ENCODE measurements around the gene RRM2.
"Not testable (repeated sequence)": the region's sequence is repeated elsewhere in the genome, so short reads cannot be mapped to it uniquely, and the experiment has no call there.

RRM2 gene

GRCh38 chr2:10091889-10092244 lies 30.7 kb upstream of the RRM2 start:
- H3K4me1 ChIP-seq (ENCODE audit: control insufficient read depth, insufficient read depth, low read length); H3K9me3 ChIP-seq (ENCODE audit: control insufficient read depth in 2 of 2, low read length in 2 of 2); H3K9ac ChIP-seq (ENCODE audit: low read length in 2 of 2); H3K36me3 ChIP-seq (ENCODE audit: control insufficient read depth in 2 of 2, insufficient read depth in 2 of 2, low read length in 2 of 2); H3K27ac ChIP-seq (ENCODE audit: low read length); H3K27me3 ChIP-seq (ENCODE audit: control insufficient read depth in 1 of 2, insufficient read depth in 2 of 2, low read length in 2 of 2): not testable (repeated sequence)
- peak overlapping the region in 1 of 2 donors; percentile 49 for H3K4me3 ChIP-seq (ENCODE audit: low read length in 2 of 2)

GRCh38 chr2:10094271-10094814 lies 28.2 kb upstream of the RRM2 start:
- no peak overlapping the region for H3K4me3 ChIP-seq (ENCODE audit: low read length in 2 of 2)
- peaks cover 6% of the 10 kb centered on the region in 2 donors for H3K27me3 ChIP-seq (ENCODE audit: control insufficient read depth in 1 of 2, insufficient read depth in 2 of 2, low read length in 2 of 2)
- no peaks in the 10 kb centered on the region for H3K9me3 ChIP-seq (ENCODE audit: control insufficient read depth in 2 of 2, low read length in 2 of 2)
- H3K27ac ChIP-seq (ENCODE audit: low read length): no peak overlapping the region
- no peaks in the 10 kb centered on the region for H3K36me3 ChIP-seq (ENCODE audit: control insufficient read depth in 2 of 2, insufficient read depth in 2 of 2, low read length in 2 of 2)
- H3K9ac ChIP-seq (ENCODE audit: low read length in 2 of 2): no peak overlapping the region
- H3K4me1 ChIP-seq (ENCODE audit: control insufficient read depth, insufficient read depth, low read length): peaks cover 7% of the 10 kb centered on the region

- Histone ChIP-seq H3K9ac (ENCODE audit: low read length in 2 of 2) (no peak overlapping the region), H3K36me3 (ENCODE audit: control insufficient read depth in 2 of 2, insufficient read depth in 2 of 2, low read length in 2 of 2) (no peaks in the 10 kb centered on the region), H3K4me1 (ENCODE audit: control insufficient read depth, insufficient read depth, low read length) (peaks cover 7% of the 10 kb centered on the region), H3K27ac (ENCODE audit: low read length) (no peak overlapping the region), H3K27me3 (ENCODE audit: control insufficient read depth in 1 of 2, insufficient read depth in 2 of 2, low read length in 2 of 2) (peaks cover 6% of the 10 kb centered on the region in 2 donors), H3K9me3 (ENCODE audit: control insufficient read depth in 2 of 2, low read length in 2 of 2) (no peaks in the 10 kb centered on the region), H3K4me3 (ENCODE audit: low read length in 2 of 2) (no peak overlapping the region)
Observed at GRCh38 chr2:10095175-10095574, 27.4 kb upstream of the RRM2 start.

GRCh38 chr2:10096641-10097040 lies 25.9 kb upstream of the RRM2 start:
- H3K27me3 ChIP-seq (ENCODE audit: control insufficient read depth in 1 of 2, insufficient read depth in 2 of 2, low read length in 2 of 2): peaks cover under 1 to 2% of the 10 kb centered on the region in 2 donors
- H3K9me3 ChIP-seq (ENCODE audit: control insufficient read depth in 2 of 2, low read length in 2 of 2): no peaks in the 10 kb centered on the region
- H3K4me3 ChIP-seq (ENCODE audit: low read length in 2 of 2): no peak overlapping the region
- no peaks in the 10 kb centered on the region for H3K36me3 ChIP-seq (ENCODE audit: control insufficient read depth in 2 of 2, insufficient read depth in 2 of 2, low read length in 2 of 2)
- peaks cover 2% of the 10 kb centered on the region for H3K4me1 ChIP-seq (ENCODE audit: control insufficient read depth, insufficient read depth, low read length)
- no peak overlapping the region for H3K27ac ChIP-seq (ENCODE audit: low read length)
- no peak overlapping the region for H3K9ac ChIP-seq (ENCODE audit: low read length in 2 of 2)

- H3K9ac ChIP-seq (ENCODE audit: low read length in 2 of 2): no peak overlapping the region
- no peak overlapping the region for H3K27ac ChIP-seq (ENCODE audit: low read length)
- H3K27me3 ChIP-seq (ENCODE audit: control insufficient read depth in 1 of 2, insufficient read depth in 2 of 2, low read length in 2 of 2): peaks cover 0 to 2% of the 10 kb centered on the region in 2 donors
- H3K36me3 ChIP-seq (ENCODE audit: control insufficient read depth in 2 of 2, insufficient read depth in 2 of 2, low read length in 2 of 2): no peaks in the 10 kb centered on the region
- peaks cover 2% of the 10 kb centered on the region for H3K4me1 ChIP-seq (ENCODE audit: control insufficient read depth, insufficient read depth, low read length)
- no peak overlapping the region for H3K4me3 ChIP-seq (ENCODE audit: low read length in 2 of 2)
- no peaks in the 10 kb centered on the region for H3K9me3 ChIP-seq (ENCODE audit: control insufficient read depth in 2 of 2, low read length in 2 of 2)
Observed at GRCh38 chr2:10097352-10098148, 25.0 kb upstream of the RRM2 start.

- H3K4me1 ChIP-seq (ENCODE audit: control insufficient read depth, insufficient read depth, low read length): peaks cover 2% of the 10 kb centered on the region
- H3K36me3 ChIP-seq (ENCODE audit: control insufficient read depth in 2 of 2, insufficient read depth in 2 of 2, low read length in 2 of 2): no peaks in the 10 kb centered on the region
- no peaks in the 10 kb centered on the region for H3K9me3 ChIP-seq (ENCODE audit: control insufficient read depth in 2 of 2, low read length in 2 of 2)
- no peak overlapping the region for H3K9ac ChIP-seq (ENCODE audit: low read length in 2 of 2)
- H3K27ac ChIP-seq (ENCODE audit: low read length): no peak overlapping the region
- no peaks in the 10 kb centered on the region for H3K27me3 ChIP-seq (ENCODE audit: control insufficient read depth in 1 of 2, insufficient read depth in 2 of 2, low read length in 2 of 2)
- no peak overlapping the region for H3K4me3 ChIP-seq (ENCODE audit: low read length in 2 of 2)
Observed at GRCh38 chr2:10101491-10101890, 21.0 kb upstream of the RRM2 start.

- H3K4me3 ChIP-seq (ENCODE audit: low read length in 2 of 2): no peak overlapping the region
- H3K36me3 ChIP-seq (ENCODE audit: control insufficient read depth in 2 of 2, insufficient read depth in 2 of 2, low read length in 2 of 2): no peaks in the 10 kb centered on the region
- H3K9ac ChIP-seq (ENCODE audit: low read length in 2 of 2): no peak overlapping the region
- no peak overlapping the region for H3K27ac ChIP-seq (ENCODE audit: low read length)
- no peaks in the 10 kb centered on the region for H3K4me1 ChIP-seq (ENCODE audit: control insufficient read depth, insufficient read depth, low read length)
- no peaks in the 10 kb centered on the region for H3K9me3 ChIP-seq (ENCODE audit: control insufficient read depth in 2 of 2, low read length in 2 of 2)
- H3K27me3 ChIP-seq (ENCODE audit: control insufficient read depth in 1 of 2, insufficient read depth in 2 of 2, low read length in 2 of 2): no peaks in the 10 kb centered on the region
Observed at GRCh38 chr2:10103179-10103578, 19.4 kb upstream of the RRM2 start.

GRCh38 chr2:10104906-10105305 lies 17.6 kb upstream of the RRM2 start:
- H3K36me3 ChIP-seq (ENCODE audit: control insufficient read depth in 2 of 2, insufficient read depth in 2 of 2, low read length in 2 of 2); H3K4me3 ChIP-seq (ENCODE audit: low read length in 2 of 2); H3K4me1 ChIP-seq (ENCODE audit: control insufficient read depth, insufficient read depth, low read length); H3K9me3 ChIP-seq (ENCODE audit: control insufficient read depth in 2 of 2, low read length in 2 of 2); H3K9ac ChIP-seq (ENCODE audit: low read length in 2 of 2); H3K27me3 ChIP-seq (ENCODE audit: control insufficient read depth in 1 of 2, insufficient read depth in 2 of 2, low read length in 2 of 2); H3K27ac ChIP-seq (ENCODE audit: low read length): not testable (repeated sequence)

- no peaks in the 10 kb centered on the region for H3K4me1 ChIP-seq (ENCODE audit: control insufficient read depth, insufficient read depth, low read length)
- no peaks in the 10 kb centered on the region for H3K27me3 ChIP-seq (ENCODE audit: control insufficient read depth in 1 of 2, insufficient read depth in 2 of 2, low read length in 2 of 2)
- no peak overlapping the region for H3K4me3 ChIP-seq (ENCODE audit: low read length in 2 of 2)
- no peak overlapping the region for H3K9ac ChIP-seq (ENCODE audit: low read length in 2 of 2)
- H3K9me3 ChIP-seq (ENCODE audit: control insufficient read depth in 2 of 2, low read length in 2 of 2): no peaks in the 10 kb centered on the region
- H3K27ac ChIP-seq (ENCODE audit: low read length): no peak overlapping the region
- H3K36me3 ChIP-seq (ENCODE audit: control insufficient read depth in 2 of 2, insufficient read depth in 2 of 2, low read length in 2 of 2): no peaks in the 10 kb centered on the region
Observed at GRCh38 chr2:10109311-10109710, 13.2 kb upstream of the RRM2 start.

GRCh38 chr2:10119027-10119325 lies 3.6 kb upstream of the RRM2 start:
- H3K36me3 ChIP-seq (ENCODE audit: control insufficient read depth in 2 of 2, insufficient read depth in 2 of 2, low read length in 2 of 2): no peaks in the 10 kb centered on the region
- no peaks in the 10 kb centered on the region for H3K9me3 ChIP-seq (ENCODE audit: control insufficient read depth in 2 of 2, low read length in 2 of 2)
- peaks cover 11% of the 10 kb centered on the region in 2 donors for H3K27me3 ChIP-seq (ENCODE audit: control insufficient read depth in 1 of 2, insufficient read depth in 2 of 2, low read length in 2 of 2)
- no peak overlapping the region for H3K4me3 ChIP-seq (ENCODE audit: low read length in 2 of 2)
- peaks cover 20% of the 10 kb centered on the region for H3K4me1 ChIP-seq (ENCODE audit: control insufficient read depth, insufficient read depth, low read length)
- H3K9ac ChIP-seq (ENCODE audit: low read length in 2 of 2): no peak overlapping the region
- no peak overlapping the region for H3K27ac ChIP-seq (ENCODE audit: low read length)

GRCh38 chr2:10119601-10120157 lies 2.9 kb upstream of the RRM2 start:
- Histone ChIP-seq H3K4me1 (ENCODE audit: control insufficient read depth, insufficient read depth, low read length) (peaks cover 20% of the 10 kb centered on the region), H3K27me3 (ENCODE audit: control insufficient read depth in 1 of 2, insufficient read depth in 2 of 2, low read length in 2 of 2) (peaks cover 11% of the 10 kb centered on the region in 2 donors), H3K9me3 (ENCODE audit: control insufficient read depth in 2 of 2, low read length in 2 of 2) (no peaks in the 10 kb centered on the region), H3K9ac (ENCODE audit: low read length in 2 of 2) (no peak overlapping the region), H3K27ac (ENCODE audit: low read length) (no peak overlapping the region), H3K4me3 (ENCODE audit: low read length in 2 of 2) (peak overlapping the region; percentile 59 to 85), H3K36me3 (ENCODE audit: control insufficient read depth in 2 of 2, insufficient read depth in 2 of 2, low read length in 2 of 2) (no peaks in the 10 kb centered on the region)
